NCI-H1694 treated with DMSO at 0.1 percent for 48 hours (cell line): ENCODE data around the gene HCN1.
"Not testable (repeated sequence)": the region's sequence is repeated elsewhere in the genome, so short reads cannot be mapped to it uniquely, and the experiment has no call there.

Experiments
- DNase-seq: peaks from one replicate; lab custom pipeline; 2025; lab: John Stamatoyannopoulos, UW

The HCN1 gene

DNA sequence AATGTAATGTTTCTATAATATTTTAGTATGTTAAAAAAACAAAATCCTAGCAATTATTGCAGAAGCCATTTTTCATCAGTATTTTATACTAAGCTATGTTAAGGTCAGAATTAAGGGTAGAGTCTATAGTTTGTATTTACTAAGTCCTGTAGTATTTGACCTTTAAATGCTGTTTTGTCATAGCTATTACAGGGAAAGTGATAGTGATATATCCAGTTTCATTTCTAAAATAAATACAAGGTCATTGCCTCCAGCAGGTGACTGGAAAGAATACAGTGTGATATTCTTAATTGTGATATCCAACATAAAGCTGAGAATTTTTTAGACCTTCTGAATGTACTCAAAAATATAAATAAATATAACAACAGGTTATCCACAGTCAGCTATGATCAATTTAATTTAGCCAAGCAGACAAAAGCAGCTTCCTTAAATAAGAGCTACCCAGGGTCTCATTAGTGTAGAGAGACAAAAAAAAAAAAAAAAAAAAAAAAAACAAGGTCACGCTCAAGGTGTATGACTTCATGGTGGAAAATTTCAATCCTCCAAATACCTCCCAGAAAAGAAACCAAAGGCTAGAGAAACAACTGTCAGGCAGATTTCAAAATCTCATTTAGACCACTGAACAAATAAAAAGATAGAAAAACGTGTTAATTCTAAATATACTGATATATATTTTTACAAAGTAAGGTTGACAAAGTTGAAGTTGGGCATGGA, 278.7 kb downstream of the HCN1 start:
- no peak for DNase-seq

DNA sequence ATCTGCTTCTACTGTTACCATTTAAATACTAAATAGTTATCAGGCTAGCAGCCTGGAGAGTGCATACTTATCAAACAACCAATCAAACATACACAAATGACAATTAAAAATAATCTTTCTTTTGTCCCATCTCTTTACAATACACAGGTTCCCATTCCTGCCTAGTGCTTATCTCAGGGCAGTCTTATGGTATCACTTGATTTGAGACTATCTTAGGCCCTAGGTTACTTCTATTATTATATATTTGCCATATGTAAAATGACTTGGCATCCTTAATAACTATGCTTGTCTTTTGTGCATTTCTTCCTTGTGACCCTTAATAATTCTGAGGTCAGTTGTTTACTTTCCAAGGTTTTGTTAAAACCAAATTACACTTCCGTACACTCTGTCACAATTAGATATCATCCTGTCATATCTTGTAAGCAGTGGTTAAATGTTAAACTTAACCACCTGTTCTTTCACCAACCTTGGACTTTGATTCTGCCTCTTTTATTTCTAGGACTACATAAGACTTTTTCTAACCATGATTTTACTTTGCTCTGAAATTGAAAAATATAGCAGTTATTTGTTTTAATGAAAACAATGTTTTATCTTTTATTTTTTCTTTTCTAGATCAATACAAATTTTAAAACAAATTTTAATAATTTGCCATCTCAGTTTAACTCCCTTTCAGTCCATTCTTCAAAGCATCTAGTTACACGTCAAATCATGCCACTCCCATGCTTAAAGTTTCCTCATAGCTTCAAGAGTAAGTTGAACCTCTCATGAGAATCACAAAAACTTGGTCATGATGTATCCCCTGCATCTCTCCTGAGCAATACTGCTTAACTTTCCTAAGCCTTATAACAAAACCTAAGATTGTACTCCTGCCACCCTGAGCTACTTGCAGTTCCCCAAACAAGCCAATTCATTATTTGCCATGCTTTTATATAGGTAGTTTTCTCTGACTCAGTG, 281.3 kb downstream of the HCN1 start:
- no peak for DNase-seq

- DNase-seq = no peak
Observed at GRCh38 chr5:45411971-45412612, 284.1 kb downstream of the HCN1 start.

GRCh38 chr5:45410304-45410995, 285.7 kb downstream of the HCN1 start:
- no peak for DNase-seq

GRCh38 chr5:45408067-45408466, 288.1 kb downstream of the HCN1 start:
- DNase-seq = no peak

GRCh38 chr5:45402804-45403455, 293.2 kb downstream of the HCN1 start:
- no peak for DNase-seq

GRCh38 chr5:45399041-45399440, 297.1 kb downstream of the HCN1 start:
- DNase-seq = no peak

- DNase-seq = no peak
Observed at GRCh38 chr5:45385321-45386058, 310.7 kb downstream of the HCN1 start.

DNA sequence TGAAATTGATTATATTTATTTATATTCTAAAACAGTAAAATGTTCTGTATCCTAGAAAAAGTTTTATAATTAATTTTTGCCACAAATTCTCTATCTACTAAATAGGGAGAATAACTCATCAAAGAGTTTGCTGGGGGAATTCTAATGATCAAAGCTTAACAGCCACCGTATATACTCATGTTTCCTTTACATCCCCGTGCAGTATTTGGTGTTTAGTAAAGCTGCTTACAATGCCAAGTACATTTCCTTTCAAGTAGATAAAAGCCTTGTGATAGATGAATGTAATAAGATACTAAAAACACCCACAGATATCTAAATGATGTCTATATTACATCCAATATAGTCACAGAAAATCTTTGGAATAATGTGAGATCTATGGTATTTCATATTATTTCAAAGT, 312.2 kb downstream of the HCN1 start:
- DNase-seq = no peak

DNA sequence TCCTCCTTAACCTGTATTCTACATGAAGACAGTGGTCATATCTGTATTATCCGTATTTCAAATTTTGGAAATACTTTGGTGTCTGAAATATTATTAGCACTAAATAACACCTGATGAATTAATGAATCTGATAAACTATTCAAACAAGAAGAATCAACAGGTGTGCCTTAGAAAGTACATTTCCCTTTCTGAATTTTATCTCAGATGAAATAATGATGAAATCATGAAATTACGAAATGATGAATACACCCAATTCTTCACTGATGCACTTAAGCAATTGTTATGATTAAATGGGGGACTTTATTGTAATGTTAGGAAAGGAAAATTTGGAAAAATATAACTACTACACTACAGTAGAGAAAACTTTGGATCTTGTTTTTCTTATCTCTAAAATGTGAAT, 313.6 kb downstream of the HCN1 start:
- DNase-seq = no peak

- DNase-seq = no peak
Observed at GRCh38 chr5:45376417-45376816, 319.8 kb downstream of the HCN1 start.

- no peak for DNase-seq
Observed at GRCh38 chr5:45372629-45373028, 323.6 kb downstream of the HCN1 start.

DNA sequence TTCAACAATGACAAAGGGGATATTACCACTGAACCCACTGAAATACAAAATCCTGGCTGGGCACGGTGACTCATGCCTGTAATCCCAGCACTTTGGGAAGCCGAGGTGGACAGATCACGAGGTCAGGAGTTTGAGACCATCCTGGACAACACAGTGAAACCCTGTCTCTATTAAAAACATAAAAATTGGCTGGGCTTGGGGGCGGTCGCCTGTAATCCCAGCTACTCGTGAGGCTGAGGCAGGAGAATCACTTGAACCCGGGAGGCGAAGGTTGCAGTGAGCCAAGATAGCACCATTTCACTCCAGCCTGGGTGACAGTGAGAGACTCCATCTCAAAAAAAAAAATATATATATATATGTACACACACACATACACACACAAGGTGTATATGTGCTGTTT, 324.8 kb downstream of the HCN1 start:
- not testable (repeated sequence) for DNase-seq

GRCh38 chr5:45355189-45355992, 340.8 kb downstream of the HCN1 start:
- no peak for DNase-seq

GRCh38 chr5:45336464-45336863, 359.7 kb downstream of the HCN1 start:
- no peak for DNase-seq

DNA sequence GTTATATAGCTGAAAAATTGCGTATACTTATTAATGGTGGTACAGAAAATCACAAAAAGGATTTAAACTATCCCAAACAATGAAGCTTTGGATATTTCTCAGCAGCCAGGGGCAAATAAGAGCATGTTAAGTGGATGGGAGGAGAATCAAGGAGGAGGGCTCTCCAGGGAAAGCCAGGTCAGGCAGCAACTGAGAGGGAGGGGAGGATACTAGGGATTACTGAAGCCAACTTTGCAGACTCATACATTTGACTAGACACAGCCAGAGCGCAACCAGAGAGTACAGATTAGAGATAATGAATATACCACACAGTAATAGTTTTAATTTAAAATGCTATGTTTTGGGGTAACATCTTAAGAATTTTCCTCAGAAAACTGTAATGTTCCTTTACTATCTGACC, 360.2 kb downstream of the HCN1 start:
- DNase-seq = no peak

DNA sequence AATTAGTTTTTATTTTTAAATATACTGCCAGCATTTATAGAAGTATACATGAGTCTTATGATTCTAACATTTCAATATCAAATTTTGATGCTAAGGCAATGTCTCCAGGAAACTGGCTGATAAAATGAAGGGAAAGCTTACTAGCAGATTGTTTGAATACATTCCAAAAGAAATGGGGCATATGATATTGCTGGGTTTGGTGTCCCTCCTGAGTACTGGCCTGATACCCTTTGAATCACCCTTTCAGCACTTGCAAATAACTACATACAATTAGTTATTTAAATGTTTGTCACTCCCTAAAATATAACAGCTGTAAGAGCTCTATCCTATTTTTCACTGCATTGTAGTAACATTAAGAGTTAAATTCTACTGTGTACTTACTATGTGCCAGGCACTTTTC, 360.8 kb downstream of the HCN1 start:
- DNase-seq = no peak

GRCh38 chr5:45334939-45335338, 361.2 kb downstream of the HCN1 start:
- no peak for DNase-seq

GRCh38 chr5:45312627-45313026, 383.6 kb downstream of the HCN1 start:
- not testable (repeated sequence) for DNase-seq

DNA sequence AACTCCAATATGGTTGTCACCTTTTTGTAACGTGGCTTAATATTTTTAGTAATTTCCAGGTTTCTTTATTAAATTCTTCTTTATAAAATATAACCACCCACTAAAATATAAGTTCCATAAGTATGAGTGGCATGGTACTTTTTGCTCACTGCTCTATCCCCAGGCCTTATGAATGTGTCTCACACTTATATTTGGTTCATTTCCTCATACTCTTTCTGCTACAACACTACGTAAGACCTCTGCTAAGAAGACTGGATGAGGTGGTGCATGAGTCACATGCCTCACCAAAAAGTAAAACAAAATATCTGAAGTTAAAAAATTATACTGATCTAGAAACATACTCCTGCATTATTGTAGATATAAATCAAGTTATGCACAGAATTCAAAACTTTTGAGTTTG, 400.9 kb downstream of the HCN1 start:
- DNase-seq = no peak
